ENCODE results near the gene UNC5B.

The UNC5B gene

DNA sequence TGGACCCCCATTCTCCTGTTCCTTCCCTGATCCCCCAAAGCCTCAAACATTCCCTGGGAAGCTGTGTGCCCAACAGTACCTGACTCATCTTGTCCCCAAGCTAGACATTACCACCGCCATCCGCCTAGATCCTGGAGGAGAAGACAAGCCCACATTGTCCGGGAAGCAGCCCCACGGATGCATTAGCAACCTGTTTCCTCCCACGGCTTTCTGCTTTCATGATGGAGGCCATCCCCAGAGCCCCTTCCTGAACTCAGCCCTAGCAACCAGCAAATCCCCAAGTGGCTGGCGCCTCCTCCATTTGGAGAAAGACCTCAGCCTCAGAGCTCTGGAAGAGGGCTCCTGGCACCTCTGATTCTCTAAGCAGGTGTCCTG lies 104.4 kb downstream of the UNC5B start:
- Histone ChIP-seq H2AFZ (ENCODE audit: insufficient read depth, low read length, poor library complexity) (no peak overlapping the region), H3K18ac (ENCODE audit: low read length) (no peak overlapping the region), H2BK120ac (ENCODE audit: insufficient read depth, low read length, poor library complexity) (no peak overlapping the region), H3K23ac (ENCODE audit: low read length) (no peak overlapping the region), H3K4me3 (ENCODE audit: low read depth, low read length) (no peak overlapping the region), H3K4me2 (ENCODE audit: low read length) (no peak overlapping the region), H4K8ac (ENCODE audit: low read depth, low read length) (no peak overlapping the region), H4K91ac (ENCODE audit: low read depth, low read length) (no peak overlapping the region), H2BK5ac (ENCODE audit: low read depth, low read length, poor library complexity) (no peak overlapping the region), H3K4me1 (ENCODE audit: control insufficient read depth in 1 of 2, insufficient read depth in 2 of 2, low read length in 2 of 2) (peaks cover 3 to 7% of the 10 kb centered on the region in 2 experiments), H2AK5ac (ENCODE audit: low read length) (no peak overlapping the region), H3K79me1 (ENCODE audit: low read length) (peaks cover 9% of the 10 kb centered on the region), H4K12ac (ENCODE audit: low read depth, low read length) (no peak overlapping the region), H3K36me3 (ENCODE audit: control insufficient read depth in 1 of 2, insufficient read depth in 2 of 2, low read length in 2 of 2) (no peaks in the 10 kb centered on the region), H3K9me3 (ENCODE audit: insufficient read depth, low read depth, low read length) (peaks cover 2% of the 10 kb centered on the region), H3K4ac (ENCODE audit: low read depth, low read length) (no peak overlapping the region), H3K27ac (ENCODE audit: low read depth, low read length) (no peak overlapping the region), H2BK12ac (ENCODE audit: low read length) (no peak overlapping the region), H3K79me2 (ENCODE audit: control insufficient read depth, insufficient read depth, low read length, poor library complexity) (peaks cover 2% of the 10 kb centered on the region), H3K9ac (ENCODE audit: low read length) (no peak overlapping the region), H3K27me3 (ENCODE audit: insufficient read depth, low read length) (no peaks in the 10 kb centered on the region), H3K14ac (ENCODE audit: low read length) (no peak overlapping the region)
- no CpG with 5 or more reads among the region's 6 CpGs for WGBS (ENCODE audit: extremely low coverage, insufficient coverage, insufficient read length)
- no peak for DNase-seq

DNA sequence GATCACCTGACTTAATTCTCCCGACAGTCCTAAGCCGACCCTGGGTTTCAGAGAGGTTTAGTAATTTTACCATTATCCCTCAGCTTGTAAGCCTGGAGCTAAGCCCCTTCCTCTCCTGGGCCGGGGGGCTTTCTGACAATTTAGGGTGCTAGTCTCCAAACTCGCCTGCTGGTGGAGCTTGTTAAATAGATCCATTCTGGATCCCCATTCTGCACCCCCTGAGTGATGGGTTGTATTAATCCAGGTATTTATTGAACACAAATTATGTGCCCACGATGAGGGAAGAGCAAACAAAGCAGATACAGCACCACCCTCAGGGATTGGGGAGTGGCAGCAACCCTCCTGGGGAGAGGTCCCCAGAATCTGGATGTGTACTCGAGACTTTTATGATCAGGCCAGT lies 105.4 kb downstream of the UNC5B start:
- no peak overlapping the region for H2AFZ ChIP-seq (ENCODE audit: insufficient read depth, low read length, poor library complexity)
- H3K9ac ChIP-seq (ENCODE audit: low read length) = no peak overlapping the region
- no peak overlapping the region for H4K91ac ChIP-seq (ENCODE audit: low read depth, low read length)
- H4K12ac ChIP-seq (ENCODE audit: low read depth, low read length) = no peak overlapping the region
- no peak overlapping the region for H2AK5ac ChIP-seq (ENCODE audit: low read length)
- H3K36me3 ChIP-seq (ENCODE audit: control insufficient read depth in 1 of 2, insufficient read depth in 2 of 2, low read length in 2 of 2) = no peaks in the 10 kb centered on the region
- no peak overlapping the region for H3K23ac ChIP-seq (ENCODE audit: low read length)
- peaks cover 2% of the 10 kb centered on the region for H3K79me2 ChIP-seq (ENCODE audit: control insufficient read depth, insufficient read depth, low read length, poor library complexity)
- no peak for DNase-seq
- H2BK5ac ChIP-seq (ENCODE audit: low read depth, low read length, poor library complexity) = no peak overlapping the region
- H3K79me1 ChIP-seq (ENCODE audit: low read length) = peaks cover 9% of the 10 kb centered on the region
- H2BK120ac ChIP-seq (ENCODE audit: insufficient read depth, low read length, poor library complexity) = no peak overlapping the region
- H3K9me3 ChIP-seq (ENCODE audit: insufficient read depth, low read depth, low read length) = peaks cover 4% of the 10 kb centered on the region
- no peak overlapping the region for H2BK12ac ChIP-seq (ENCODE audit: low read length)
- H3K4me2 ChIP-seq (ENCODE audit: low read length) = no peak overlapping the region
- H3K18ac ChIP-seq (ENCODE audit: low read length) = no peak overlapping the region
- peaks cover 3 to 7% of the 10 kb centered on the region in 2 experiments for H3K4me1 ChIP-seq (ENCODE audit: control insufficient read depth in 1 of 2, insufficient read depth in 2 of 2, low read length in 2 of 2)
- no peaks in the 10 kb centered on the region for H3K27me3 ChIP-seq (ENCODE audit: insufficient read depth, low read length)
- H4K8ac ChIP-seq (ENCODE audit: low read depth, low read length) = no peak overlapping the region
- no peak overlapping the region for H3K4ac ChIP-seq (ENCODE audit: low read depth, low read length)
- H3K27ac ChIP-seq (ENCODE audit: low read depth, low read length) = no peak overlapping the region
- H3K4me3 ChIP-seq (ENCODE audit: low read depth, low read length) = no peak overlapping the region
- no peak overlapping the region for H3K14ac ChIP-seq (ENCODE audit: low read length)
- no CpG with 5 or more reads among the region's 6 CpGs for WGBS (ENCODE audit: extremely low coverage, insufficient coverage, insufficient read length)

DNA sequence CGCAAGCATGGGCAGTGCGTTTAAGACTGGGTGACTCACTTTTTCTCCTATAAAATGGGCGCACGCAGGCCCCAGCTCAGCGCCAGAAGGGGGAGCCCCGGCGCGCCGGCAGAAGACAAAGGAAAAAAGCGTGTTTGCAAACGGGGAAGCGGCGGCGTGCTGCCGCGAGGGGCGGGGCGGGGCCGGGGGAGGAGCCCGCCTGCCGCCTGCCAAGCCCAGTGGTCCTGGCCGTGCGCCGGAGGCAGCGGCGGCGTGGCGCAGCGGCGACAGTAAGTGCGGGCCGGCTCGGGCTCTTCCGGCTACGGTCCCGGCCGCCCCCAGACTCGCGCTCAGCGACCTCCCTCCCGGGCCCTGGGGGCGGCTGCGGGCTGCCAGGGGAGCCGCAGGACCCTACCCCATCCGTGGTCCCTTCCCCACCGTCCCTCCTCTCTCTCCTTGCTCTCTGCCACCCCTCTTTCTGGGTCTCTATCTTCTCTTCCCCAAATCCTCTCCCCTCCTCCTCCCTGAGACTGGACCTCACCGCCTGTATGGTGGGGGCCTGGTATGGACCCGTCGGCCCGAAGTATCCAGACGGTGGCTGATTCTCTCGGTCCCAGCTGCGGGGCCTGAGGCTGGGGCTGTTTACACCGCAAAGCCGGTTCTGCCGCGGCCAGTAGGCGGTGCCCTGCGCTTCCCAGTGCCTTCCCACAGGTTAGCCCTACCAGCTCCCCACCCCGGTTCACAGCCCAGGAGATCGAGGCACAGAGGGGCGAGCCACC lies 106.9 kb downstream of the UNC5B start, which contains the start of gene SLC29A3:
SLC29A3 (plus strand) TSS at position 218 of the 758 bp plus-strand sequence; CDS start at position 269, 51 bp downstream.
- Histone ChIP-seq H2BK5ac (ENCODE audit: low read depth, low read length, poor library complexity) (peak within 1 kb of the TSS; percentile 73), H4K12ac (ENCODE audit: low read depth, low read length) (peak within 1 kb of the TSS; percentile 83), H3K14ac (ENCODE audit: low read length) (peak within 1 kb of the TSS; percentile 83), H3K9ac (ENCODE audit: low read length) (peak within 1 kb of the TSS; percentile 81), H2BK120ac (ENCODE audit: insufficient read depth, low read length, poor library complexity) (peak within 1 kb of the TSS; percentile 30), H3K4me1 (ENCODE audit: control insufficient read depth in 1 of 2, insufficient read depth in 2 of 2, low read length in 2 of 2) (peaks cover 5 to 7% of the 10 kb centered on the region in 2 experiments), H3K4me3 (ENCODE audit: low read depth, low read length) (peak within 1 kb of the TSS; percentile 77), H3K23ac (ENCODE audit: low read length) (no peak within 1 kb of the TSS), H3K4me2 (ENCODE audit: low read length) (peak within 1 kb of the TSS; percentile 91), H3K27me3 (ENCODE audit: insufficient read depth, low read length) (no peaks in the 10 kb centered on the region), H3K36me3 (ENCODE audit: control insufficient read depth in 1 of 2, insufficient read depth in 2 of 2, low read length in 2 of 2) (no peaks in the 10 kb centered on the region), H4K8ac (ENCODE audit: low read depth, low read length) (peak within 1 kb of the TSS; percentile 76), H3K79me1 (ENCODE audit: low read length) (peaks cover 9% of the 10 kb centered on the region), H2AFZ (ENCODE audit: insufficient read depth, low read length, poor library complexity) (peak within 1 kb of the TSS; percentile 62), H3K9me3 (ENCODE audit: insufficient read depth, low read depth, low read length) (peaks cover 6% of the 10 kb centered on the region), H3K79me2 (ENCODE audit: control insufficient read depth, insufficient read depth, low read length, poor library complexity) (peaks cover 2% of the 10 kb centered on the region), H2BK12ac (ENCODE audit: low read length) (peak within 1 kb of the TSS; percentile 66), H3K4ac (ENCODE audit: low read depth, low read length) (peak within 1 kb of the TSS; percentile 30), H3K27ac (ENCODE audit: low read depth, low read length) (peak within 1 kb of the TSS; percentile 12), H4K91ac (ENCODE audit: low read depth, low read length) (peak within 1 kb of the TSS; percentile 78), H2AK5ac (ENCODE audit: low read length) (peak within 1 kb of the TSS; percentile 67), H3K18ac (ENCODE audit: low read length) (peak within 1 kb of the TSS; percentile 46)
- DNase-seq = peak; percentile 89 to 90
- WGBS (ENCODE audit: extremely low coverage, insufficient coverage, insufficient read length) = no CpG with 5 or more reads among the region's 62 CpGs

DNA sequence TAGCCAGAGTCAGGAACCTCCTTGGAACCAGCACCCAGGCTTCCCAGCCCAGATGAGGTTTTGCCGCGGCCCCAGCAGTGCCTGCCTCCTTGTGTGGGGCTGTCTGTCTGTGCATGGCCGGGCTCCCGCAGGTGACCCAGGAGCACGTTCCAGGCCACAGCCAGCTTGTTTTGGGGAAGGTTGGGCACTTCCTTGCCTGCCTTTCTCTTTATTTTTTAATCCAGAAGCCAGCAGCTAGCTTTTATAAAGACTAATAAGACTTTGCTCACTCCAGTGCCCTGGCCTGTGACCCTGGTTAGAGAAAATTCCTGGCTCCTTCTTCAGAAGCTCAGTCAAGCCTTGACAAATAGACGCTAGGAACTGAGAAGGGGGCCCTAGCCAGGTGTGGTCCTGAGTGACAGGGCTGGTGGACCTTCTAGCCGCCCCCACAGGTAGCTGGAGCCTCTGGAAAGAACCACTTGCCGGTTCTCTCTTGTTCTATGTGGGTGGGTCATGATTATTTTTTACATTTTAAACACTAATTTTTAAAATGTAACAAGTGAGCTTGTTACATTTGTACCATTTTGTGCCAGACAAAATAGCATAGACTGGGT lies 107.5 kb downstream of the UNC5B start:
- Histone ChIP-seq H2BK12ac (ENCODE audit: low read length) (peak overlapping the region; percentile 66), H2BK120ac (ENCODE audit: insufficient read depth, low read length, poor library complexity) (peak overlapping the region; percentile 21), H3K4me1 (ENCODE audit: control insufficient read depth in 1 of 2, insufficient read depth in 2 of 2, low read length in 2 of 2) (peaks cover 5 to 7% of the 10 kb centered on the region in 2 experiments), H3K27me3 (ENCODE audit: insufficient read depth, low read length) (no peaks in the 10 kb centered on the region), H3K23ac (ENCODE audit: low read length) (no peak overlapping the region), H3K4me3 (ENCODE audit: low read depth, low read length) (no peak overlapping the region), H4K8ac (ENCODE audit: low read depth, low read length) (peak overlapping the region; percentile 69), H4K12ac (ENCODE audit: low read depth, low read length) (peak overlapping the region; percentile 61), H3K18ac (ENCODE audit: low read length) (peak overlapping the region; percentile 46), H3K14ac (ENCODE audit: low read length) (peak overlapping the region; percentile 68), H3K36me3 (ENCODE audit: control insufficient read depth in 1 of 2, insufficient read depth in 2 of 2, low read length in 2 of 2) (no peaks in the 10 kb centered on the region), H3K79me1 (ENCODE audit: low read length) (peaks cover 9% of the 10 kb centered on the region), H3K4me2 (ENCODE audit: low read length) (peak overlapping the region; percentile 91), H3K79me2 (ENCODE audit: control insufficient read depth, insufficient read depth, low read length, poor library complexity) (peaks cover 2% of the 10 kb centered on the region), H2BK5ac (ENCODE audit: low read depth, low read length, poor library complexity) (no peak overlapping the region), H3K4ac (ENCODE audit: low read depth, low read length) (peak overlapping the region; percentile 30), H2AFZ (ENCODE audit: insufficient read depth, low read length, poor library complexity) (peak overlapping the region; percentile 56), H3K27ac (ENCODE audit: low read depth, low read length) (no peak overlapping the region), H3K9ac (ENCODE audit: low read length) (no peak overlapping the region), H4K91ac (ENCODE audit: low read depth, low read length) (peak overlapping the region; percentile 78), H2AK5ac (ENCODE audit: low read length) (peak overlapping the region; percentile 24), H3K9me3 (ENCODE audit: insufficient read depth, low read depth, low read length) (peaks cover 6% of the 10 kb centered on the region)
- WGBS (ENCODE audit: extremely low coverage, insufficient coverage, insufficient read length) = no CpG with 5 or more reads among the region's 8 CpGs
- DNase-seq = no peak
